H1 (cell line): ENCODE results near the gene STK16. TPM values are rescaled to one million over a fixed set of nuclear protein-coding genes. Genes with fewer than 3 reads are reported as not detected.

Source experiments
- CTCF ChIA-PET: fragments of 300-600 bp; sonication (Branson Sonifier 250); formaldehyde crosslinking; loops from one replicate; lab custom pipeline; 2021; ENCODE audit not compliant: partially characterized antibody; lab: Charles Lee
- POLR2A ChIA-PET: fragments of 300-600 bp; sonication (Branson Sonifier 250); formaldehyde crosslinking; loops from one replicate; lab custom pipeline; 2021; ENCODE audit warnings: inconsistent platforms; ENCODE audit not compliant: partially characterized antibody; lab: Charles Lee
- DNase-seq, 2 experiments: peaks; one replicate each; pipeline versions ENCODE4 v3.0.0 to v3.0.0-alpha.2; 2010 to 2022; ENCODE audit warnings: low spot score in 2 of 2, low read depth in 1 of 2, mixed read lengths in 1 of 2
- FAIRE-seq: peaks from 2 replicates; lab custom pipeline; 2011; peaks lifted over from hg19 to GRCh38; lab: Jason Lieb, UNC
- H2AFZ ChIP-seq: 2 replicates; pipeline ENCODE4 v1.8.1; 2012; ENCODE audit warnings: low read length, inconsistent platforms
- H2AK5ac ChIP-seq: 2 replicates; pipeline ENCODE4 v1.6.1; 2013; ENCODE audit warnings: low read depth, low read length
- H2BK120ac ChIP-seq: replicated peaks from 2 replicates; pipeline ENCODE3; 2013; ENCODE audit warnings: low read depth, low read length, inconsistent platforms
- H2BK12ac ChIP-seq: 2 replicates; pipeline ENCODE4 v1.6.1; 2013; ENCODE audit warnings: low read depth, low read length
- H2BK15ac ChIP-seq: 2 replicates; pipeline ENCODE4 v1.6.1; 2013; ENCODE audit warnings: low read length
- H2BK20ac ChIP-seq: 2 replicates; pipeline ENCODE4 v1.6.1; 2013; ENCODE audit warnings: low read length
- H2BK5ac ChIP-seq: 2 replicates; pipeline ENCODE4 v1.6.1; 2013; ENCODE audit warnings: low read depth, low read length
- H3K14ac ChIP-seq: 2 replicates; pipeline ENCODE4 v1.6.1; 2013; ENCODE audit warnings: inconsistent platforms; ENCODE audit not compliant: insufficient read length
- H3K18ac ChIP-seq: 2 replicates; pipeline ENCODE4 v1.6.1; 2013; ENCODE audit warnings: low read length; ENCODE audit errors: extremely low read depth
- H3K23ac ChIP-seq: 2 replicates; pipeline ENCODE4 v1.6.1; 2013; ENCODE audit warnings: inconsistent platforms; ENCODE audit not compliant: insufficient read length
- H3K23me2 ChIP-seq: 2 replicates; pipeline ENCODE4 v1.6.1; 2013; ENCODE audit warnings: low read depth, low read length
- H3K27ac ChIP-seq: 2 replicates; pipeline ENCODE4 v1.6.1; 2011; ENCODE audit warnings: low read depth, low read length, inconsistent platforms
- H3K27me3 ChIP-seq, 4 experiments: replicated peaks in 1 of 4; 1 replicate in 1 of 4; 2 replicates in 3 of 4; pipeline versions ENCODE4 v1.6.1 to v1.8.1; 2011 to 2013; ENCODE audit warnings: low read length in 3 of 4, mild to moderate bottlenecking in 3 of 4, inconsistent platforms in 2 of 4, mixed read lengths in 2 of 4, moderate library complexity in 1 of 4; ENCODE audit not compliant: control insufficient read depth in 3 of 4, insufficient read depth in 3 of 4; ENCODE audit errors: extremely low read depth in 1 of 4
- H3K36me3 ChIP-seq, 4 experiments: 2 replicates each; pipeline versions ENCODE4 v1.6.1 to v1.8.1; 2011 to 2013; ENCODE audit warnings: mild to moderate bottlenecking in 4 of 4, low read length in 3 of 4, moderate library complexity in 2 of 4, control low read depth in 1 of 4, inconsistent platforms in 1 of 4; ENCODE audit not compliant: insufficient read depth in 4 of 4, control insufficient read depth in 2 of 4
- H3K4ac ChIP-seq: replicated peaks from 2 replicates; pipeline ENCODE3; 2013; ENCODE audit warnings: low read length, low read depth, mixed read lengths, inconsistent platforms; ENCODE audit not compliant: insufficient read length
- H3K4me1 ChIP-seq, 4 experiments: replicated peaks in 1 of 4; 1 replicate in 1 of 4; 2 replicates in 3 of 4; pipeline versions ENCODE4 v1.6.1 to v1.8.1; 2011 to 2013; ENCODE audit warnings: low read length in 3 of 4, inconsistent platforms in 2 of 4, mixed read lengths in 1 of 4; ENCODE audit not compliant: insufficient read depth in 4 of 4, control insufficient read depth in 3 of 4
- H3K4me2 ChIP-seq, 2 experiments: 2 replicates each; pipeline versions ENCODE4 v1.6.1 to v1.8.1; 2011 to 2013; ENCODE audit warnings: low read depth in 2 of 2, low read length in 2 of 2, control low read depth in 1 of 2, inconsistent platforms in 1 of 2, mild to moderate bottlenecking in 1 of 2; ENCODE audit not compliant: insufficient read depth in 1 of 2
- H3K4me3 ChIP-seq, 4 experiments: fragments of 200-600, 300-600 bp in 1 of 4; sonication (generic), shearing (Covaris generic), sonication (Bioruptor Twin) in 1 of 4; 2 replicates each; pipeline versions ENCODE4 v1.5.1 to v1.8.1; 2011 to 2016; ENCODE audit warnings: low read length in 4 of 4, low read depth in 3 of 4, control low read depth in 2 of 4, inconsistent platforms in 2 of 4, mild to moderate bottlenecking in 2 of 4, mixed read lengths in 1 of 4, moderate library complexity in 1 of 4; ENCODE audit not compliant: insufficient read depth in 2 of 4; ENCODE audit errors: extremely low read depth in 1 of 4
- H3K56ac ChIP-seq: replicated peaks from 2 replicates; pipeline ENCODE3; 2013; ENCODE audit warnings: low read depth, mild to moderate bottlenecking, mixed read lengths, low read length, inconsistent platforms; ENCODE audit not compliant: insufficient read length
- H3K79me1 ChIP-seq: 2 replicates; pipeline ENCODE4 v1.6.1; 2013; ENCODE audit warnings: low read depth, low read length, control low read depth
- H3K79me2 ChIP-seq, 2 experiments: 2 replicates each; pipeline versions ENCODE4 v1.6.1 to v1.8.1; 2012 to 2013; ENCODE audit warnings: low read length in 2 of 2, mild to moderate bottlenecking in 2 of 2, inconsistent platforms in 1 of 2; ENCODE audit not compliant: insufficient read depth in 2 of 2, control insufficient read depth in 1 of 2
- H3K9ac ChIP-seq, 4 experiments: replicated peaks in 1 of 4; 1 replicate in 1 of 4; 2 replicates in 3 of 4; pipeline versions ENCODE4 v1.6.1 to v1.8.1; 2011 to 2013; ENCODE audit warnings: low read depth in 3 of 4, low read length in 3 of 4, control low read depth in 2 of 4, mild to moderate bottlenecking in 2 of 4, moderate library complexity in 2 of 4, inconsistent platforms in 1 of 4; ENCODE audit errors: extremely low read depth in 1 of 4
- H3K9me3 ChIP-seq, 2 experiments: 2 replicates each; pipeline versions ENCODE4 v1.6.1 to v1.8.1; 2012 to 2013; ENCODE audit warnings: mild to moderate bottlenecking in 2 of 2, moderate library complexity in 2 of 2, control low read depth in 1 of 2, inconsistent platforms in 1 of 2, low read depth in 1 of 2, low read length in 1 of 2, mixed read lengths in 1 of 2; ENCODE audit not compliant: insufficient read depth in 2 of 2
- H4K20me1 ChIP-seq, 2 experiments: replicated peaks in 1 of 2; 2 replicates each; pipeline versions ENCODE3 to v1.8.1; 2011 to 2013; ENCODE audit warnings: inconsistent platforms in 2 of 2, low read length in 2 of 2, mild to moderate bottlenecking in 1 of 2; ENCODE audit not compliant: insufficient read depth in 2 of 2, control insufficient read depth in 1 of 2
- H4K5ac ChIP-seq: 2 replicates; pipeline ENCODE4 v1.6.1; 2013; ENCODE audit warnings: low read length, low read depth, mixed read lengths, inconsistent platforms; ENCODE audit not compliant: insufficient read length
- H4K8ac ChIP-seq: 2 replicates; pipeline ENCODE4 v1.8.0; 2013; ENCODE audit warnings: mild to moderate bottlenecking, moderate library complexity, low read length, inconsistent platforms; ENCODE audit not compliant: insufficient read depth; ENCODE audit errors: extremely low read depth
- H4K91ac ChIP-seq: replicated peaks from 2 replicates; pipeline ENCODE3; 2013; ENCODE audit warnings: low read length, mixed read lengths, inconsistent platforms; ENCODE audit not compliant: insufficient read length
- KDM5A ChIP-seq: fragments of 200-600 bp; IDR thresholded peaks from 2 replicates; pipeline ENCODE4 v1.7.1; 2012; ENCODE audit warnings: mild to moderate bottlenecking, low read length, inconsistent platforms, mixed read lengths
- MAFK ChIP-seq: IDR thresholded peaks from 2 replicates; pipeline ENCODE4 v1.6.1; 2012; ENCODE audit warnings: low read depth, mild to moderate bottlenecking, improper control_type of control experiment, low read length
- RFX5 ChIP-seq: IDR thresholded peaks from 2 replicates; pipeline ENCODE4 v1.6.1; 2011; ENCODE audit warnings: low read depth, low read length, improper control_type of control experiment, borderline replicate concordance
- RXRA ChIP-seq: IDR thresholded peaks from 2 replicates; pipeline ENCODE4 v1.6.1; 2011; ENCODE audit warnings: low read depth, mild to moderate bottlenecking, low read length, moderate library complexity; ENCODE audit not compliant: insufficient read depth
- WGBS, 2 experiments: shearing (Covaris generic) in 1 of 2; methylation state at CpG; one replicate each; pipeline versions ENCODE4 v1.1.6 to v1.1.7; 2013 to 2015; ENCODE audit warnings: low lambda C conversion rate in 2 of 2, mixed read lengths in 2 of 2, inconsistent platforms in 1 of 2, low coverage in 1 of 2, missing lambda C conversion rate in 1 of 2; ENCODE audit not compliant: insufficient replicate concordance in 2 of 2, insufficient coverage in 1 of 2, insufficient read length in 1 of 2; ENCODE audit errors: extremely low coverage in 1 of 2, missing lambda C conversion rate in 1 of 2; 5-methylcytosine and 5-hydroxymethylcytosine counted together
- polyA plus RNA-seq, 7 experiments: library from polyadenylated mRNA; depleted of rRNA in 3 of 7; stranded (reverse) in 5 of 7; unstranded in 2 of 7; fragments of >200 nt in 5 of 7; fragments of 200-250 nt in 2 of 7; gene quantifications; 1 replicate in 5 of 7; 2 replicates in 1 of 7; 4 replicates in 1 of 7; pipeline versions ENCODE4 v1.2.1 to v1.2.3, GENCODE V29; 2011 to 2013; ENCODE audit warnings: missing spikeins in 2 of 7, mixed read lengths in 2 of 7
- total RNA-seq: library from RNA; stranded (reverse); fragmentation: NEBNext Ultra II Directional; extraction: Animal tissue kit (Norgen Biotek cat#: 25700); gene quantifications from 2 replicates; pipeline ENCODE4 v1.2.1, GENCODE V29; 2021

Gene STK16
- total and polyA plus RNA-seq, 2 of the 8 experiments (the other 6 are each of a cell fraction or from before 2014, with no cell fraction given), result 21.3 to 51.4 TPM

- no peak overlapping the region for H4K91ac ChIP-seq
- WGBS, 2 experiments, result 9% methylated on average over 17 of the region's 19 CpGs; no CpG with 5 or more reads in 1 of the 2 experiments
- H3K4ac ChIP-seq, result peak overlapping the region; percentile 32
- H2BK12ac ChIP-seq, result no peak overlapping the region
- no peaks in the 10 kb centered on the region for H3K9me3 ChIP-seq
- H3K79me2 ChIP-seq, result peaks cover 0 to 12% of the 10 kb centered on the region in 2 experiments; a peak in 2 of 4 replicates
- FAIRE-seq, result no peak
- peak overlapping the region; percentile 82 to 97 (median 92) for H3K4me3 ChIP-seq
- no peak for DNase-seq
- H2AFZ ChIP-seq, result no peak overlapping the region
- H3K14ac ChIP-seq, result no peak overlapping the region
- H3K9ac ChIP-seq, result peak overlapping the region; percentile 9 to 68 (median 41); a peak in 6 of 7 replicates
- H3K23me2 ChIP-seq, result peaks cover 7% of the 10 kb centered on the region; the same call in 1 of the 2 replicates
- H3K4me2 ChIP-seq, result peak overlapping the region; percentile 85 to 91
- H2BK15ac ChIP-seq, result no peak overlapping the region
- H2BK120ac ChIP-seq, result no peak overlapping the region
- H3K18ac ChIP-seq, result no peak overlapping the region; the same call in 1 of the 2 replicates
- H3K23ac ChIP-seq, result no peak overlapping the region
- no peaks in the 10 kb centered on the region; a peak in 1 of 7 replicates for H3K27me3 ChIP-seq
- no peak overlapping the region for H2BK20ac ChIP-seq
- H2BK5ac ChIP-seq, result no peak overlapping the region; the same call in 1 of the 2 replicates
- CTCF ChIA-PET, result interaction anchor here (0.7 to 4.9 kb wide), 5 partner anchors 16 to 65 kb away, joined by 3 to 23 read pairs (median 4); partner anchors contain the start of genes GLB1L and STK16
- peaks cover 0 to 3% of the 10 kb centered on the region in 2 experiments for H4K20me1 ChIP-seq
- H3K4me1 ChIP-seq, result peaks cover 0 to 6% (median 3%) of the 10 kb centered on the region in 4 experiments; a peak in 5 of 7 replicates
- H3K27ac ChIP-seq, result peak overlapping the region; percentile 71; the same call in 1 of the 2 replicates
- POLR2A ChIA-PET, result interaction anchor here (0.9 to 4.6 kb wide), 10 partner anchors 9 to 102 kb away, joined by 3 to 57 read pairs (median 8); partner anchors contain the start of genes ABCB6, CNPPD1, DNAJB2 and GLB1L
- H4K8ac ChIP-seq, result no peak overlapping the region
- H2AK5ac ChIP-seq, result no peak overlapping the region
- TF ChIP-seq MAFK (no peak), KDM5A (0 out of 2 replicates have a peak, but pooled peaks have one; percentile 30), RXRA (no peak), RFX5 (no peak)
- no peaks in the 10 kb centered on the region; the same call in 1 of the 2 replicates for H3K79me1 ChIP-seq
- peaks cover 18 to 48% (median 36%) of the 10 kb centered on the region in 4 experiments for H3K36me3 ChIP-seq
- no peak overlapping the region for H4K5ac ChIP-seq
- peak overlapping the region; percentile 52 for H3K56ac ChIP-seq
These were observed 16.4 kb upstream of the STK16 start for GRCh38 chr2:219228911-219229304.
